Renal cortical epithelial cell (primary cell): ENCODE data around the gene RNASE7. TPM values are rescaled to one million over a fixed set of nuclear protein-coding genes. Genes with fewer than 3 reads are reported as not detected.

Source experiments
- DNase-seq: peaks from one replicate; pipeline ENCODE4 v3.0.0-alpha.2; 2011; ENCODE audit warnings: low read depth
- total RNA-seq: library from RNA; depleted of rRNA; stranded (reverse); fragments of >200 nt; gene quantifications from 2 replicates; pipeline ENCODE4 v1.2.3, GENCODE V29; 2014

The RNASE7 gene
- total RNA-seq, 1 donor from 2014 or later: not detected

DNA sequence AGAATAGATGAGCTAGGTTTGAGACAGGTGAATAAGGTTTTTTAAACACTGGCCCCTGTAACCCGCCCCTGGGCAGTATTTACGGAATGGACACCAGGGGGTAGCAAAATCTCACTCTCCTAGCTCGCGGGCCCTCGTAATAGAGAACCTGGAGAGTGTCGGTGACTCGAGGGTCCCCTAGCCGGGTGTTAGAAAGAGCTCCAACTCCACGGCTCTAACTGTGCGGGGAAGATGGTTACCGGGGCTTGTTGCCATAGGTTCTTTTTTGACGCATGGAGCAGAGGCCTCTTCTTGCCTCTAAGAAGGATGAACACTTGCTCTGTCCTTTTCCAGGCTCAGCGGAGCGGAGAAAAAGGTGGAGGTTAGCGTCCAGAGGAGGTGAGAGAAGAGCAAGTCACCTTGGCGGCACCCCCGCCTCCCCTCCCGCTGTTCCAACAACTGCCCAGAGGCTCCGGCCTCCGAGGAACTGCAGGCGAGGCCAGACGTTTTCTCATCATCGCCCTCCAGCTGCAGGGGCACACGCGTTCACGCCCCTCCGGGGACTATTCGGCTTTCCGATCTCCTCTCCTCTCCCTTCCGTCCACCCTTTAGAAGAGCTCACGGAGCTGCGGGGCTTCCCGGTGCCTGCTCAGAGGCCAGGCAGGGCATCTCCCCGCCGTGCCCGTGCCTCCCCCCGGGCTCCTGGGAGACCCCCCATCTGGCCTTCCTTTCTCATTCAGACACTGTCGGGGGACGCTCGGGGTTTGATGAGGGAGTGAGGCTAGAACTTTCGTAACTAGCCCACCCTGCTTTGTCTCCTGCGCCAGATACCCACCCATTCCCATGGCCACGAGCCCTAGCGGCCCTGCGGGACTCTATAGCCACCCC lies 26.6 kb downstream of the RNASE7 start:
- DNase-seq: no peak

GRCh38 chr14:21069388-21070082 lies 27.4 kb downstream of the RNASE7 start:
- DNase-seq: no peak

DNA sequence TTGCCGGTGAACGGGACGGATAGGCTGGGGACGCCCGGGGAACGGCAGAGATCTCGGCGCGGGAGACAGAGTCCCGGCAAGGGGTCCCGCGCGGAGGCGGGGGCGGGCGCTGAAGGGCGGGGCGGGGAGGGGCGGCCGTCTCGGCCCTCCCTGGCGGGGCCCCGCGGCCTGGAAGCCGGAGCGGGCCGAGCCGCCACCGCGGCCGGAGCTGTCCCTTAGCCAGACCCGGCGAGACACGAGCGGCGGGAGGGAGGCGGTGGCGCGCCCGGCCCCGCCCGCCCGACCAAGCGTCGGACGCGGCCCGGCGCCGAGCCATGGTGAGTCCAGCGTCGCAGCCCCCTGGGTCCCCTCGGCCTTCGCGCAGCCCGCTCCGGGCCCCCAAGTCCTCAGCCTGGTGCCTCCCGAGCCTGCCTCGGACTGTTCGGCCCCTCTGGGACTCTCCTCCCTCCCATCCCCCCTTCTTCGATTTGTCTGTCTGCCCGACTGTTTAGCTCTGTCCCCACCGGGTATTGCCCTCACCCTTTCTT lies 28.0 kb downstream of the RNASE7 start, which contains the start of gene ARHGEF40:
TSS of gene ARHGEF40 (plus strand) at position 222 of the 527 bp plus-strand sequence. CDS start at position 315, 93 bp downstream.
- DNase-seq: no peak

DNA sequence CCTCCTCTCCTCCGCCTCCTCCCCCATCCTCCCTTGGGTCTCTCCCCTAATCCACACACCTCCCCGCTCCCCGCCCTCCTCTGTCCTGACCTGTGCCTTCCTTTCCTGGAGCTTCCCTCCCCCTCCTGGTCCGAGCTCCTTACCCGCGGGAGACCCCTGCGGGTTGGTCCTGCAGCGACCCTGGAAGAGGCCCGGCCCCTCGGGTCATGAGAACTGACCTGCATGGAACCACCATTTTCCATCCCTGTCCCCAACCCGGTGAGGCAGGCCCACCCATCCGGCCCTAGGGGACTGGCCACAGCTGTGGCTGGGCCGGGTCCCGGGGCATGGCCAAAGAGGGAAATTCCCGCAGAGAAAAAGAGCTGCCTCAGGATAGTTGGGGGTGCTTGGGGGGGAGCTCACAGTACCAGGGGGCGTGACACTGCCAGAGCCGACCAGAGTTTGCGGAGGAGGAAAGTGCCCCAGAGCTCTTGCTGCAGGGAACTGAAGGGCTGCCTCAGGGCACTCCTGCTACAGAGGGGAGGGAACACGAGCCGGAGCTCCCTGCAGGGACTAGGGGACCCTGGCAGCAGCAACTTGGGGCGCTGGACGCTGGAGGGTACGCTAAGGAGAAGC lies 28.6 kb downstream of the RNASE7 start:
- DNase-seq: no peak

- peak; percentile 53 for DNase-seq
These were observed 29.3 kb downstream of the RNASE7 start for GRCh38 chr14:21071225-21072030.

DNA sequence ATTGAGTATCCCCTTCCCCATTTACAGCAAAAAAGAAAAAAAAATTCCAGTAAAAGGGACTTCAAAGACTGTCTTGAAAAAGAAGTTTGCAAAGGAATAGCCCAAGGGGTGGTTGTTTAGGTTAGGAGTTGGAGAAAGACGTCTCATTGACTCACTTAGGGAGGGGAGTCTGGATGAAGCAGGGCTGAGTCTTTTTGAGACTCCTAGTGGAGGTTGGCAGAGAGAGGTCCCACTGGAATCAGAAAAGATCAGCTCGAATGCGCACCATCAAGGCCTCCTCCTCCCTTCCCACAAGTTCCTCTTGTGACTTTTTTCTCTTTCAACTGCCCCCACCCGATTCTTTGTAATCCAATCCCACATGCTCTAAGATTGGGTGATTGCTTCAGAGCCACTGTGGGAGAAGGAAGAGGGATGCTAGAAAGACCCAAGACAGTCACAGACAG lies 29.9 kb downstream of the RNASE7 start:
- DNase-seq: no peak

- no peak for DNase-seq
These were observed 30.7 kb downstream of the RNASE7 start for GRCh38 chr14:21072781-21073339.

- no peak for DNase-seq
These were observed 31.8 kb downstream of the RNASE7 start for GRCh38 chr14:21073921-21074320.

- no peak for DNase-seq
These were observed 32.5 kb downstream of the RNASE7 start for GRCh38 chr14:21074398-21075272.

DNA sequence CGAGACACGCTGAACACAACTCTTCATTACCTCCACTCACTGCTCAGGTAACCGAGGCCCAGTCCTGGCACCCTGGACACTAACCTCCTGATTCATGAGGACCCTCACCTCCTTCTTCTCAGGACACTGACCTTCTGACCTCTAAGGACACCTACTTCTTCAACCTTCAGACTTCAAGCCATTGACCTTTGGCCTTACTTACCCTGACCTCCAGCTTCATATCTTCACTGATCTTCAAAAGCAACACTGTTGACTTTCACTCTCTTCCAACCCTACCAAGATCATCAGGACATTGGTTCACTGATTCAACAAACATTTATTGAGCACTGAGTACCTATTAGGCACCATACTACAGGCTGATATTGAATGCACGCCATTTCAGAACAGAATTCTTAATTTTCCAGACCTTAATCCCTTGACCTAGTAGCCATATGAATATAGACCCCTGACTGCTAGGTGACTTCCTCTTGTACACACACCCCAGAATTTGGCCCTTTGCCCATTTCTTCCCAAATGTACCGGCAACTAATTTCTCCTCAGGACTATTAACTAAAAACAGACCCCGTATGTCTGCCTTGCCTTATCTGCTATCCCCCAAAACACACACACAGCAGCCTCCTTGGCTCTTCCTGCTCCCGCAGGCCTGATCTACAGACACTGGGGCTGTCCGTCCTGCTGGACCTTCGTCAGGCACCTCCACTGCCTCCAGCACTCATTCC lies 33.7 kb downstream of the RNASE7 start:
- DNase-seq: no peak

DNA sequence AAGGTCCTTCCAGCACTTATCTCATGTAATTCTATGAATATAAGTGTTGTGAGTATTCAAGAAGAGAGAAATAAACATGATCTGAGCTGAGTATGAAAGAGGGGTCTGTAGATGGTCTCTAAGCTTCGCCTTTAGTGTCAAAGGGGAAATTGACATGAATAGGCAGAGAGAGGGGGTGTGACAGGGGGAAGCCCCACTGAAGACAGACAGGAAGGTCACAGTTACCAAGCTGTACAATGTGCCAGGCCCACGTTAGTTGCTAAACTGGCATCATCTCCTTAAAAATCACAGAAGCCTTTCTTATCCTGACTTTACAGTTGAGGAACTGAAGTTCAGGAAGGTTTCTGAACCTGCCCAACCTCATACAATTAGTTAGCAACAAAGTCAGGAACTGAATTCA lies 35.5 kb downstream of the RNASE7 start:
- DNase-seq: no peak

DNA sequence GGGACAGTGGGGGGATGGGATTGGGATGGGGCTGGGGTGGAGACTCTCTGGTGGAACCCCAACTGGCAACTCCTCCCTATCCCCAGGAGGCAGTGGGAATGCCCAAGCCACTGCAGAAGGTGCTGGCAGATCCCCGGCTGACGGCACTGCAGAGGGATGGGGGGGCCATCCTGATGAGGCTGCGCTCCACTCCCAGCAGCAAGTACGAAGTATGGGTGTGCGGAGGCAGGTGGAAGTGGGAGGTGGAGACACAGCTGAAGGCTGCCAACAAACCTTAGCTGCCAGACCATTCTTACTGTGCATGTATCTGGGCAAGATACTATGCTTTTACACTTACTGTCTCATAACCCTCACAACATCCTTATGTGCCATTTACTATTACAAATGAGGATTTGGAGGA lies 36.1 kb downstream of the RNASE7 start:
- DNase-seq: no peak

GRCh38 chr14:21078726-21079125 lies 36.6 kb downstream of the RNASE7 start:
- no peak for DNase-seq

DNA sequence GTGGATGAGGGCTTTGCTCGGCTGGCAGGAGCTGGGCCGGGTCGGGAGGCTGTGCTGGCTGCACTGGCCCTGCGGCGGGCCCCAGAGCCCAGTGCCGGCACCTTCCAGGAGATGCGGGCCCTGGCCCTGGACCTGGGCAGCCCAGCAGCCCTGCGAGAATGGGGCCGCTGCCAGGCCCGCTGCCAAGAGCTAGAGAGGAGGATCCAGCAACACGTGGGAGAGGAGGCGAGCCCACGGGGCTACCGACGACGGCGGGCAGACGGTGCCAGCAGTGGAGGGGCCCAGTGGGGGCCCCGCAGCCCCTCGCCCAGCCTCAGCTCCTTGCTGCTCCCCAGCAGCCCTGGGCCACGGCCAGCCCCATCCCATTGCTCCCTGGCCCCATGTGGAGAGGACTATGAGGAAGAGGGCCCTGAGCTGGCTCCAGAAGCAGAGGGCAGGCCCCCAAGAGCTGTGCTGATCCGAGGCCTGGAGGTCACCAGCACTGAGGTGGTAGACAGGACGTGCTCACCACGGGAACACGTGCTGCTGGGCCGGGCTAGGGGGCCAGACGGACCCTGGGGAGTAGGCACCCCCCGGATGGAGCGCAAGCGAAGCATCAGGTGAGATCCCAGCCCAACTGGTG lies 39.5 kb downstream of the RNASE7 start:
- DNase-seq: no peak

DNA sequence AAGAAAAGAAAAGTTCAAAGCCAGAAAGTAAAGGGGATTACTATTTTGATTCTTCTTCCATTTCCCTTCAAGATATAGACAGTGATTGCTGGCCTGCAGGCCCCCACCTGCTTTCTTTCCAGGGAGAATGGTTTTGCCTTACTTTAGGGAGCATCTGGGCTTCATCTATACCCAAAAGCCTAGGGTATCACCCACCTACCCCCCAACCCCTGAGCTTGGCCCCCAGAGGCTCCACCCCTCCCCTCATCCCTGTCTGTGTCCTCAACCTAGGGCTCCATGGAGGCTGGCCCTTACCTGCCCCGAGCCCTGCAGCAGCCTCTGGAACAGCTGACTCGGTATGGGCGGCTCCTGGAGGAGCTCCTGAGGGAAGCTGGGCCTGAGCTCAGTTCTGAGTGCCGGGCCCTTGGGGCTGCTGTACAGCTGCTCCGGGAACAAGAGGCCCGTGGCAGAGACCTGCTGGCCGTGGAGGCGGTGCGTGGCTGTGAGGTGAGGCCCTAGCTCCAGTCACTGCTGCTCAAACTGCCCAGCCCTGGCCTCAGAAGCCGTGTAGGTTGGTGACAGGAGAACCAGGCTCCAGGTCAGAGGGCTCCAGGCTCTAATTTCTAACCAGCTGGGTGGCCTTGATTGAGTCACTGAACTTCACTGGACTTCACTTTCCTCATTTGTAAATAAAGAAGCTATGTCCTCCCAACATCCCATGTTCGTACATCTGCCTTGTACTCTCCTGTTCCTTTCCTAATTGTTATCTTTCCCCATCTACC lies 41.6 kb downstream of the RNASE7 start:
- DNase-seq: no peak

DNA sequence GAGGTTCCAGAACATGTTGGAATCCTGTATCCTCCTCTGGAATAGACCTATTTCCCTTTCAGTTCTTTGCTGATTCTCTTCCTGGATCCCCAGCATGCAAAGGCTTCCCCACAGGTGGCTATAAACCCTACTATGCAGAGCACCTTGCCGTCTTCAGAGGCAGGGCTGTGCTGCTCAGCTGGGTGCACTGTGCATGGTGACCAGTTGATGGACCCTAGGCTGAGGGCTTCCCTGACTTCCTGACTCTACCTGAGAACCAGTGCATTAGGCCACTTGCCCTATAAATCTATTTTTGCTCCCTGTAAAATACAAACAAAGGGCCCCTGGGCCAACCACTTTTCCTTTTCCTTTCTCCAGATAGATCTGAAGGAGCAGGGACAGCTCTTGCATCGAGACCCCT lies 42.2 kb downstream of the RNASE7 start:
- no peak for DNase-seq

DNA sequence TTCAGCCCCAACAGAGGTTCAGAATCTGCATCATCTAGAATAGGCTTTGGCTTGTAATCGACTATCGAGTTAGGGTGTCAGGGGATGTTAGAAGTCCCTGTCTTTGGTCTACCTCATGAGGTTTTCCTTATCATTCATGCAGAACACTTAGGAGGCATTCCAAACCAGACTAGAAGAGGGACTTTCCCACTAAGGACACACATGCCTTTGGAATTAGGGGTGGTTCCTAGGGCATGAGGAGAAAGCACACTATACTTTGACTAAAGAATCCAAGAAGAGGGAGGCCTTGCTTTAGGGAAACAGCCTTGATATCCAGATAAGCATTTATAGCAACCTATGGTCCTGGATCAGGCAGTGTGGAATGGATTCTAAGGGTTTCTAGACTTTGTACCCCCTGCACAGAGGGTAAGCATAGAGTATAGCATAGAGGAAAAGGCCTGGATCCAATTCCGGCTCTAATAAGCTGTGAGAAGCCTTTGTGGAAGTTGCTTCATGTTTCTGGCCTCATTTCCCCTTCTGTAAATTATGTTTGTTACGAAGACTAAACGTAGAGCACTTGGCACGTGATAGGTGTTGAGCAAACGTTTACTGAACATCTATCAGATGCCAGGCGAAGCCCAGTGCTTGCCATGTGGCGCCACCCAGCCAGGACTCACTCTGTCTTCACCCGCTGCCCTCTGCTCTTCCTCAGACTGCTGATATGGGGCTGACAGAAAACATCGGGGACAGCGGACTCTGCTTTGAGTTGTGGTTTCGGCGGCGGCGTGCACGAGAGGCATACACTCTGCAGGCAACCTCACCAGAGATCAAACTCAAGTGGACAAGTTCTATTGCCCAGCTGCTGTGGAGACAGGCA lies 43.1 kb downstream of the RNASE7 start:
- DNase-seq: peak; percentile 89
